KG1 (cell line): Measurements from ENCODE around the gene DOCK9.
A peak's percentile ranks its signal among the peaks of the same experiment; 100 is the strongest.
"Not testable (repeated sequence)": the region's sequence is repeated elsewhere in the genome, so short reads cannot be mapped to it uniquely, and the experiment has no call there.

Source experiments
- DNase-seq: peaks from one replicate; lab custom pipeline; 2025; lab: John Stamatoyannopoulos, UW

DOCK9 gene

GRCh38 chr13:98916403-98916802 is 61.5 kb downstream of the DOCK9 start:
- DNase-seq: no peak

- DNase-seq: no peak
These were observed 61.9 kb downstream of the DOCK9 start for GRCh38 chr13:98915981-98916380.

- DNase-seq: no peak
These were observed 62.3 kb downstream of the DOCK9 start for GRCh38 chr13:98915563-98915962.

- no peak for DNase-seq
These were observed 64.1 kb downstream of the DOCK9 start for GRCh38 chr13:98913741-98914140.

GRCh38 chr13:98912846-98913245 is 65.0 kb downstream of the DOCK9 start:
- no peak for DNase-seq

GRCh38 chr13:98910501-98910951 is 67.3 kb downstream of the DOCK9 start:
- DNase-seq: no peak

- DNase-seq: no peak
These were observed 68.8 kb downstream of the DOCK9 start for GRCh38 chr13:98909016-98909415.

GRCh38 chr13:98906746-98907502 is 70.9 kb downstream of the DOCK9 start:
- DNase-seq: no peak

- DNase-seq: no peak
These were observed 72.7 kb downstream of the DOCK9 start for GRCh38 chr13:98905199-98905598.

GRCh38 chr13:98900442-98900841 is 77.4 kb downstream of the DOCK9 start:
- no peak for DNase-seq

- no peak for DNase-seq
These were observed 80.2 kb downstream of the DOCK9 start for GRCh38 chr13:98897706-98898105.

- no peak for DNase-seq
These were observed 81.1 kb downstream of the DOCK9 start for GRCh38 chr13:98896868-98897144.

- DNase-seq: no peak
These were observed 81.6 kb downstream of the DOCK9 start for GRCh38 chr13:98896083-98896867.

GRCh38 chr13:98894814-98895213 is 83.0 kb downstream of the DOCK9 start:
- DNase-seq: not testable (repeated sequence)

- DNase-seq: no peak
These were observed 84.5 kb downstream of the DOCK9 start for GRCh38 chr13:98893371-98893770.

- peak; percentile 31 for DNase-seq
These were observed 85.0 kb downstream of the DOCK9 start for GRCh38 chr13:98892821-98893220.

- no peak for DNase-seq
These were observed 85.8 kb downstream of the DOCK9 start for GRCh38 chr13:98892077-98892476.

GRCh38 chr13:98890925-98891324 is 86.9 kb downstream of the DOCK9 start:
- DNase-seq: no peak

- DNase-seq: no peak
These were observed 87.7 kb downstream of the DOCK9 start for GRCh38 chr13:98890186-98890585.

- DNase-seq: no peak
These were observed 88.3 kb downstream of the DOCK9 start for GRCh38 chr13:98889419-98890085.

- no peak for DNase-seq
These were observed 89.0 kb downstream of the DOCK9 start for GRCh38 chr13:98888890-98889279.

GRCh38 chr13:98888222-98888889 is 89.5 kb downstream of the DOCK9 start:
- DNase-seq: no peak
